B cell (primary cell): Measurements from ENCODE around the gene GPR108.

Experiments used
- EZH2 ChIP-seq: IDR thresholded peaks from 2 replicates; pipeline ENCODE4 v1.6.1; 2012; ENCODE audit warnings: borderline replicate concordance, low read depth, mild to moderate bottlenecking, moderate library complexity, low read length; ENCODE audit not compliant: insufficient read depth, poor library complexity, severe bottlenecking
- TF ChIP-seq, protein P1 (sequence below): fragments of 200-600 bp; IDR thresholded peaks from one replicate; pipeline ENCODE4 v1.8.0; 2022; ENCODE audit warnings: antibody characterized with exemption, mild to moderate bottlenecking

DNA sequence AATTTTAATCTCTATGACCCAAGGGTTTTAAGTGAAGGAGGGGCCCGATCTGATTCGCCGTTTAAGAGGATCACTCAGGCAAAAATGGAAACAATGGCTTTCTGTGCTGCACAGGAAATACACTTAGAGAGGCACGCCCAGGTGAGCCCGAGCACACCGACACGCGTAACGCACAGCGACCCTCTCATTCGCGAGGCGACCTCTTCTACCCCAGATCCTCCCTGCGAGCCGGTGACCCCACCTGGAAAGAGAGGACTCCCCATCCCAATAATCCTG is 29.6 kb upstream of the GPR108 start:
- TF ChIP-seq, protein P1, sequence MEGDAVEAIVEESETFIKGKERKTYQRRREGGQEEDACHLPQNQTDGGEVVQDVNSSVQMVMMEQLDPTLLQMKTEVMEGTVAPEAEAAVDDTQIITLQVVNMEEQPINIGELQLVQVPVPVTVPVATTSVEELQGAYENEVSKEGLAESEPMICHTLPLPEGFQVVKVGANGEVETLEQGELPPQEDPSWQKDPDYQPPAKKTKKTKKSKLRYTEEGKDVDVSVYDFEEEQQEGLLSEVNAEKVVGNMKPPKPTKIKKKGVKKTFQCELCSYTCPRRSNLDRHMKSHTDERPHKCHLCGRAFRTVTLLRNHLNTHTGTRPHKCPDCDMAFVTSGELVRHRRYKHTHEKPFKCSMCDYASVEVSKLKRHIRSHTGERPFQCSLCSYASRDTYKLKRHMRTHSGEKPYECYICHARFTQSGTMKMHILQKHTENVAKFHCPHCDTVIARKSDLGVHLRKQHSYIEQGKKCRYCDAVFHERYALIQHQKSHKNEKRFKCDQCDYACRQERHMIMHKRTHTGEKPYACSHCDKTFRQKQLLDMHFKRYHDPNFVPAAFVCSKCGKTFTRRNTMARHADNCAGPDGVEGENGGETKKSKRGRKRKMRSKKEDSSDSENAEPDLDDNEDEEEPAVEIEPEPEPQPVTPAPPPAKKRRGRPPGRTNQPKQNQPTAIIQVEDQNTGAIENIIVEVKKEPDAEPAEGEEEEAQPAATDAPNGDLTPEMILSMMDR: no peak
- no peak for TF ChIP-seq EZH2
